Adrenal gland (tissue), 5 donors: ENCODE measurements around the gene KLHL2.

Experiments
- POLR2A ChIP-seq, 2 donors: fragments of 450-650 bp; IDR thresholded peaks; one replicate each; pipeline ENCODE4 v1.6.1; 2017; ENCODE audit warnings: antibody characterized with exemption in 2 of 2, mild to moderate bottlenecking in 2 of 2, moderate library complexity in 1 of 2
- TF ChIP-seq, protein P1 (sequence below), 6 experiments: fragments of 450-650 bp in 4 of 6; fragments of 200-600 bp in 2 of 6; sonication (generic) in 1 of 6; IDR thresholded peaks; 1 replicate in 5 of 6; 2 replicates in 1 of 6; pipeline versions ENCODE4 v1.5.1 to v1.8.0; 2016 to 2021; ENCODE audit warnings: antibody characterized with exemption in 6 of 6, mild to moderate bottlenecking in 2 of 6, moderate library complexity in 1 of 6
- donor health status: DM: no; HTN: no; CAD: no.

DNA sequence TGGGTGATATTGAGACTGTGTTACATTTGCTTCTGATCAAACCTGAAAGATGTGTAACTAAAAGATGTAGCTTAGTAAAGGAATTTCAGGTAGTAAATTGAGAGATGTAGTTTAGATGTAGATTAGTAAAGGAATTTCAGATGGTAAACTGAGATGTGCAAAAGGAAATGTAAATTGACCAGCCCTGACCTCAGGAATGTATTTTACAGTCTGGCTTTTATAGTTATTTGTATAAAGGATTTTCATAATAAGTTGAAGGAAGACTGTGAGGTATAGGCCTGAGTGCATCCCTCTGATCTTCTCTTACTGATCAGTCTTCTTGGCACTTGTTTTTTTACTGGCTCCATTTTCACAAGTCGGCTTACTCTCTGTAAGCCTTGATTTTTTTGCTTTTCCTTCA, 3.2 kb downstream of the KLHL2 start:
- TF ChIP-seq, protein P1, sequence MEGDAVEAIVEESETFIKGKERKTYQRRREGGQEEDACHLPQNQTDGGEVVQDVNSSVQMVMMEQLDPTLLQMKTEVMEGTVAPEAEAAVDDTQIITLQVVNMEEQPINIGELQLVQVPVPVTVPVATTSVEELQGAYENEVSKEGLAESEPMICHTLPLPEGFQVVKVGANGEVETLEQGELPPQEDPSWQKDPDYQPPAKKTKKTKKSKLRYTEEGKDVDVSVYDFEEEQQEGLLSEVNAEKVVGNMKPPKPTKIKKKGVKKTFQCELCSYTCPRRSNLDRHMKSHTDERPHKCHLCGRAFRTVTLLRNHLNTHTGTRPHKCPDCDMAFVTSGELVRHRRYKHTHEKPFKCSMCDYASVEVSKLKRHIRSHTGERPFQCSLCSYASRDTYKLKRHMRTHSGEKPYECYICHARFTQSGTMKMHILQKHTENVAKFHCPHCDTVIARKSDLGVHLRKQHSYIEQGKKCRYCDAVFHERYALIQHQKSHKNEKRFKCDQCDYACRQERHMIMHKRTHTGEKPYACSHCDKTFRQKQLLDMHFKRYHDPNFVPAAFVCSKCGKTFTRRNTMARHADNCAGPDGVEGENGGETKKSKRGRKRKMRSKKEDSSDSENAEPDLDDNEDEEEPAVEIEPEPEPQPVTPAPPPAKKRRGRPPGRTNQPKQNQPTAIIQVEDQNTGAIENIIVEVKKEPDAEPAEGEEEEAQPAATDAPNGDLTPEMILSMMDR (IDR thresholded peaks at IDR 0.05): no peak
- TF ChIP-seq POLR2A (IDR thresholded peaks at IDR 0.05): no peak
